ENCODE measurements around the gene EDN3. TPM values are rescaled to one million over a fixed set of nuclear protein-coding genes. Genes with fewer than 3 reads are reported as not detected.

The EDN3 gene
- total RNA-seq (2014; rRNA removed; shearing (Covaris generic)), result not detected in 2 replicates

GRCh38 chr20:59300333-59301081, at the start of gene EDN3:
Gene EDN3, plus strand, starts transcription at chr20:59300611. Its CDS starts 202 bp downstream, at chr20:59300813.
- peak; percentile 83 for DNase-seq
- Histone ChIP-seq H3K4me3 (ENCODE audit: insufficient read depth, low read depth, low read length) (peak within 1 kb of the TSS; percentile 41), H3K27me3 (ENCODE audit: control insufficient read depth, insufficient read depth, low read length) (peaks cover 40% of the 10 kb centered on the region), H3K36me3 (replicated peaks; ENCODE audit: control insufficient read depth, insufficient read depth, low read length) (no peaks in the 10 kb centered on the region)

GRCh38 chr20:59253325-59253724, 47.1 kb upstream of the EDN3 start:
- Histone ChIP-seq H3K4me3 (ENCODE audit: insufficient read depth, low read depth, low read length) (no peak overlapping the region), H3K27me3 (ENCODE audit: control insufficient read depth, insufficient read depth, low read length) (no peaks in the 10 kb centered on the region), H3K36me3 (replicated peaks; ENCODE audit: control insufficient read depth, insufficient read depth, low read length) (no peaks in the 10 kb centered on the region)
- DNase-seq, result no peak

- Histone ChIP-seq H3K27me3 (ENCODE audit: control insufficient read depth, insufficient read depth, low read length) (no peaks in the 10 kb centered on the region), H3K36me3 (replicated peaks; ENCODE audit: control insufficient read depth, insufficient read depth, low read length) (no peaks in the 10 kb centered on the region), H3K4me3 (ENCODE audit: insufficient read depth, low read depth, low read length) (no peak overlapping the region)
- DNase-seq, result no peak
Measured at GRCh38 chr20:59253779-59254319, 46.6 kb upstream of the EDN3 start.

GRCh38 chr20:59255256-59255655, 45.2 kb upstream of the EDN3 start:
- Histone ChIP-seq H3K4me3 (ENCODE audit: insufficient read depth, low read depth, low read length) (no peak overlapping the region), H3K36me3 (replicated peaks; ENCODE audit: control insufficient read depth, insufficient read depth, low read length) (no peaks in the 10 kb centered on the region), H3K27me3 (ENCODE audit: control insufficient read depth, insufficient read depth, low read length) (no peaks in the 10 kb centered on the region)
- no peak for DNase-seq

GRCh38 chr20:59258221-59258621, 42.2 kb upstream of the EDN3 start:
- no peaks in the 10 kb centered on the region for H3K36me3 ChIP-seq (replicated peaks; ENCODE audit: control insufficient read depth, insufficient read depth, low read length)
- DNase-seq, result no peak
- no peaks in the 10 kb centered on the region for H3K27me3 ChIP-seq (ENCODE audit: control insufficient read depth, insufficient read depth, low read length)
- no peak overlapping the region for H3K4me3 ChIP-seq (ENCODE audit: insufficient read depth, low read depth, low read length)

GRCh38 chr20:59259946-59260345, 40.5 kb upstream of the EDN3 start:
- DNase-seq, result no peak
- no peak overlapping the region for H3K4me3 ChIP-seq (ENCODE audit: insufficient read depth, low read depth, low read length)
- H3K36me3 ChIP-seq (replicated peaks; ENCODE audit: control insufficient read depth, insufficient read depth, low read length), result no peaks in the 10 kb centered on the region
- H3K27me3 ChIP-seq (ENCODE audit: control insufficient read depth, insufficient read depth, low read length), result peaks cover 5% of the 10 kb centered on the region; the same call in 1 of the 2 replicates

- H3K36me3 ChIP-seq (replicated peaks; ENCODE audit: control insufficient read depth, insufficient read depth, low read length), result no peaks in the 10 kb centered on the region
- H3K4me3 ChIP-seq (ENCODE audit: insufficient read depth, low read depth, low read length), result no peak overlapping the region
- H3K27me3 ChIP-seq (ENCODE audit: control insufficient read depth, insufficient read depth, low read length), result peaks cover 11% of the 10 kb centered on the region; the same call in 1 of the 2 replicates
- no peak for DNase-seq
Measured at GRCh38 chr20:59265298-59265697, 35.1 kb upstream of the EDN3 start.

GRCh38 chr20:59268870-59269269, 31.5 kb upstream of the EDN3 start:
- peak; percentile 26 for DNase-seq
- Histone ChIP-seq H3K27me3 (ENCODE audit: control insufficient read depth, insufficient read depth, low read length) (peaks cover 8% of the 10 kb centered on the region; the same call in 1 of the 2 replicates), H3K4me3 (ENCODE audit: insufficient read depth, low read depth, low read length) (no peak overlapping the region), H3K36me3 (replicated peaks; ENCODE audit: control insufficient read depth, insufficient read depth, low read length) (no peaks in the 10 kb centered on the region)

- Histone ChIP-seq H3K4me3 (ENCODE audit: insufficient read depth, low read depth, low read length) (no peak overlapping the region), H3K36me3 (replicated peaks; ENCODE audit: control insufficient read depth, insufficient read depth, low read length) (no peaks in the 10 kb centered on the region), H3K27me3 (ENCODE audit: control insufficient read depth, insufficient read depth, low read length) (peaks cover 8% of the 10 kb centered on the region; the same call in 1 of the 2 replicates)
- no peak for DNase-seq
Measured at GRCh38 chr20:59269411-59270025, 30.9 kb upstream of the EDN3 start.

- DNase-seq, result no peak
- Histone ChIP-seq H3K4me3 (ENCODE audit: insufficient read depth, low read depth, low read length) (no peak overlapping the region), H3K36me3 (replicated peaks; ENCODE audit: control insufficient read depth, insufficient read depth, low read length) (no peaks in the 10 kb centered on the region), H3K27me3 (ENCODE audit: control insufficient read depth, insufficient read depth, low read length) (peaks cover 5% of the 10 kb centered on the region; the same call in 1 of the 2 replicates)
Measured at GRCh38 chr20:59270380-59270779, 30.0 kb upstream of the EDN3 start.

GRCh38 chr20:59273739-59274357, 26.6 kb upstream of the EDN3 start:
- no peaks in the 10 kb centered on the region; the same call in 1 of the 2 replicates for H3K27me3 ChIP-seq (ENCODE audit: control insufficient read depth, insufficient read depth, low read length)
- H3K36me3 ChIP-seq (replicated peaks; ENCODE audit: control insufficient read depth, insufficient read depth, low read length), result no peaks in the 10 kb centered on the region
- H3K4me3 ChIP-seq (ENCODE audit: insufficient read depth, low read depth, low read length), result no peak overlapping the region
- DNase-seq, result no peak

GRCh38 chr20:59276938-59277337, 23.5 kb upstream of the EDN3 start:
- Histone ChIP-seq H3K36me3 (replicated peaks; ENCODE audit: control insufficient read depth, insufficient read depth, low read length) (no peaks in the 10 kb centered on the region), H3K4me3 (ENCODE audit: insufficient read depth, low read depth, low read length) (no peak overlapping the region), H3K27me3 (ENCODE audit: control insufficient read depth, insufficient read depth, low read length) (no peaks in the 10 kb centered on the region; the same call in 1 of the 2 replicates)
- DNase-seq, result no peak

GRCh38 chr20:59284470-59284869, 15.9 kb upstream of the EDN3 start:
- Histone ChIP-seq H3K4me3 (ENCODE audit: insufficient read depth, low read depth, low read length) (no peak overlapping the region), H3K36me3 (replicated peaks; ENCODE audit: control insufficient read depth, insufficient read depth, low read length) (no peaks in the 10 kb centered on the region), H3K27me3 (ENCODE audit: control insufficient read depth, insufficient read depth, low read length) (no peaks in the 10 kb centered on the region)
- no peak for DNase-seq

GRCh38 chr20:59289994-59290393, 10.4 kb upstream of the EDN3 start:
- DNase-seq, result no peak
- no peaks in the 10 kb centered on the region for H3K27me3 ChIP-seq (ENCODE audit: control insufficient read depth, insufficient read depth, low read length)
- no peaks in the 10 kb centered on the region for H3K36me3 ChIP-seq (replicated peaks; ENCODE audit: control insufficient read depth, insufficient read depth, low read length)
- no peak overlapping the region for H3K4me3 ChIP-seq (ENCODE audit: insufficient read depth, low read depth, low read length)

Measured in H7 (cell line).